GM12873 (cell line): Measurements from ENCODE around the gene CRY1.

Experiments used
- CTCF ChIP-seq: IDR thresholded peaks from 2 replicates; pipeline ENCODE4 v1.5.1; 2012; ENCODE audit warnings: low read depth, mild to moderate bottlenecking, moderate library complexity, low read length, control low read depth; ENCODE audit not compliant: insufficient read depth; ENCODE audit errors: missing control alignments

CRY1 gene

GRCh38 chr12:106955377-106956047, 137.8 kb downstream of the CRY1 start, which contains the start of gene TMEM263:
Gene TMEM263, plus strand, starts transcription at chr12:106955907. Its CDS starts 11,210 bp downstream, at chr12:106967117.
- TF ChIP-seq CTCF, result no peak

GRCh38 chr12:106954462-106955376, 138.6 kb downstream of the CRY1 start:
- no peak for TF ChIP-seq CTCF

GRCh38 chr12:106953352-106954250, 139.7 kb downstream of the CRY1 start:
- no peak for TF ChIP-seq CTCF

- TF ChIP-seq CTCF, result no peak
Measured at GRCh38 chr12:106950591-106950990, 142.8 kb downstream of the CRY1 start.

- TF ChIP-seq CTCF, result no peak
Measured at GRCh38 chr12:106947461-106947860, 145.9 kb downstream of the CRY1 start.

GRCh38 chr12:106945261-106945851, 148.0 kb downstream of the CRY1 start:
- no peak for TF ChIP-seq CTCF
